ENCODE results near the gene MS4A10.

DNA sequence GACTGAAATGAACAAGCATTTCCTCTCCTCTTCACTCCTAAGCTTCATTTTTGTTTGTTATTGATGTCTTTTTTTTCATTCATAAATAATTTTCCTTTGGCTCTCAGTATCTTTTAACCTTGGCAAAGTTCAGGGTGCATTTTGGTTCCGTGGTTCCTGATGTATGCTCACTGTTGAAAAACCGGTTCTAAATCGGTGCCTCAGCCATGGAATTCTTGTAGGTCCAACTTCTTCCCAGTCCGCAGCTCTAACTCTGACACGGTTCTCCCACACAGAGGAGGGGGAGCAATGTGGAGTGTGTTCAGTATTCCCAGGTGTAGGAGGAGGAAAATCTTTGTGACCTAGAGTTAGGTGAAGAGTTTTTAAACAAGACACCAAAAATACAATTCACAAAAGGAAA is 41.0 kb upstream of the MS4A10 start:
- TF ChIP-seq, protein P1, sequence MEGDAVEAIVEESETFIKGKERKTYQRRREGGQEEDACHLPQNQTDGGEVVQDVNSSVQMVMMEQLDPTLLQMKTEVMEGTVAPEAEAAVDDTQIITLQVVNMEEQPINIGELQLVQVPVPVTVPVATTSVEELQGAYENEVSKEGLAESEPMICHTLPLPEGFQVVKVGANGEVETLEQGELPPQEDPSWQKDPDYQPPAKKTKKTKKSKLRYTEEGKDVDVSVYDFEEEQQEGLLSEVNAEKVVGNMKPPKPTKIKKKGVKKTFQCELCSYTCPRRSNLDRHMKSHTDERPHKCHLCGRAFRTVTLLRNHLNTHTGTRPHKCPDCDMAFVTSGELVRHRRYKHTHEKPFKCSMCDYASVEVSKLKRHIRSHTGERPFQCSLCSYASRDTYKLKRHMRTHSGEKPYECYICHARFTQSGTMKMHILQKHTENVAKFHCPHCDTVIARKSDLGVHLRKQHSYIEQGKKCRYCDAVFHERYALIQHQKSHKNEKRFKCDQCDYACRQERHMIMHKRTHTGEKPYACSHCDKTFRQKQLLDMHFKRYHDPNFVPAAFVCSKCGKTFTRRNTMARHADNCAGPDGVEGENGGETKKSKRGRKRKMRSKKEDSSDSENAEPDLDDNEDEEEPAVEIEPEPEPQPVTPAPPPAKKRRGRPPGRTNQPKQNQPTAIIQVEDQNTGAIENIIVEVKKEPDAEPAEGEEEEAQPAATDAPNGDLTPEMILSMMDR (optimal IDR thresholded peaks at IDR 0.05 in 1 of 3, IDR thresholded peaks at IDR 0.05 in 1 of 3, conservative IDR thresholded peaks at IDR 0.05 in 1 of 3; ENCODE audit: extremely low read depth in 1 of 3, insufficient read depth in 2 of 3, low read length in 3 of 3): no peak
- no peak for TF ChIP-seq EZH2 (IDR thresholded peaks at IDR 0.05; ENCODE audit: low read length)
